VCaP (cell line): Measurements from ENCODE around the gene SLC43A1.

ENCODE experiments used
- H3K27ac ChIP-seq: fragments of 450-650 bp; 2 replicates; pipeline ENCODE4 v1.5.1; 2017
- TF ChIP-seq, protein P1 (sequence below): fragments of 450-650 bp; conservative IDR thresholded peaks from 2 replicates; pipeline ENCODE4 v1.5.1; 2017; ENCODE audit warnings: mild to moderate bottlenecking, moderate library complexity

The SLC43A1 gene

GRCh38 chr11:57497303-57498247 is 17.9 kb downstream of the SLC43A1 start:
- TF ChIP-seq, protein P1, sequence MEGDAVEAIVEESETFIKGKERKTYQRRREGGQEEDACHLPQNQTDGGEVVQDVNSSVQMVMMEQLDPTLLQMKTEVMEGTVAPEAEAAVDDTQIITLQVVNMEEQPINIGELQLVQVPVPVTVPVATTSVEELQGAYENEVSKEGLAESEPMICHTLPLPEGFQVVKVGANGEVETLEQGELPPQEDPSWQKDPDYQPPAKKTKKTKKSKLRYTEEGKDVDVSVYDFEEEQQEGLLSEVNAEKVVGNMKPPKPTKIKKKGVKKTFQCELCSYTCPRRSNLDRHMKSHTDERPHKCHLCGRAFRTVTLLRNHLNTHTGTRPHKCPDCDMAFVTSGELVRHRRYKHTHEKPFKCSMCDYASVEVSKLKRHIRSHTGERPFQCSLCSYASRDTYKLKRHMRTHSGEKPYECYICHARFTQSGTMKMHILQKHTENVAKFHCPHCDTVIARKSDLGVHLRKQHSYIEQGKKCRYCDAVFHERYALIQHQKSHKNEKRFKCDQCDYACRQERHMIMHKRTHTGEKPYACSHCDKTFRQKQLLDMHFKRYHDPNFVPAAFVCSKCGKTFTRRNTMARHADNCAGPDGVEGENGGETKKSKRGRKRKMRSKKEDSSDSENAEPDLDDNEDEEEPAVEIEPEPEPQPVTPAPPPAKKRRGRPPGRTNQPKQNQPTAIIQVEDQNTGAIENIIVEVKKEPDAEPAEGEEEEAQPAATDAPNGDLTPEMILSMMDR: no peak
- H3K27ac ChIP-seq: no peak overlapping the region; the same call in 1 of the 2 replicates

GRCh38 chr11:57496109-57496820 is 19.2 kb downstream of the SLC43A1 start:
- TF ChIP-seq, protein P1: no peak
- no peak overlapping the region for H3K27ac ChIP-seq

DNA sequence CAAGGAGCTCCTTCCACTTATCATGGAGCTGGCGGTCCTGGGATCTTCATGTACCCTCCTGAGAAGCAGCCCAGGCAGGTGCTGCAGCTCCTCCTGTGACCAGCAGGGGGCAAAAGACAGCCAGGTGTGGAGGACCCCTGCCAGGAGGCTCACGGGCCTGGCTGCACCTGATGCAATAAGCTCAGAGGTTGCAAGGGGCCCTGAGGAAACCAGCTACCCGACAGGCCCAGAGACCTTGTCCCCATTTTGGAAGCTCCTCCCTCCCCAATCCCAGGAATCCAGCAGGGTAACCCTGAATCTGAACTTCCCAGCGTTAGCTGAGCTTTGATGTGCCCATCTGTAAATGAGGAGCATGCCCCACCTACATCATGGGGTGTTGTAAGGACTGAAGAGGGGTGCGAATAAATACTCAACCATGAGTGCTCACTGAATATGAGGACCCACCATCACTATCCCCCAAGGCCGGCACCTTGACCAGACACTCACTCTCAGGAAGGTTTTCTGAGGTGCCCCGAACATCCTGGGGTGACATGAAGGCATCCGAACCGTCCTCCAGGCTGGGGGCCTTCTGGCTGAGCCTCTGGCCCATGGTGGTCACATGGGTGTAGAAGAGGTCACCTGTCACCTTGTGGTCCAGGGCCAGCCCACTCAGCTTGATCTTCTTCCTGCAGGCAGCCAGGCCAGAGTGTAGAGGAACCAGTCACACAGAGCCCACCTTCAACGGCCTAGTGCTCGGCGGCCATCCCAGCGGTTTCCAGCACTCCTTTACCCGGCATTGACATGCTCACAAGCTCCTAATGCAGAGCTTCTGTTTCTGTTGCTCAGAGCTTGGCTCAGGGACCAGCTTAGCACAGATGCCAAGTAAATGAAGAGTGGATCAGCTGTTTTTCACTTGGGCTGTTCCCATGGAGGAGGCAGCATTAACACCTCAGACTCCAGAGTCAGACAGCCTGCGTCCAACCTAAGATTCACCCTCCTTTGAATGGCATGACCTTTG is 21.7 kb downstream of the SLC43A1 start:
- peak overlapping the region; percentile 24; the same call in 1 of the 2 replicates for H3K27ac ChIP-seq
- TF ChIP-seq, protein P1: peak; percentile 95

DNA sequence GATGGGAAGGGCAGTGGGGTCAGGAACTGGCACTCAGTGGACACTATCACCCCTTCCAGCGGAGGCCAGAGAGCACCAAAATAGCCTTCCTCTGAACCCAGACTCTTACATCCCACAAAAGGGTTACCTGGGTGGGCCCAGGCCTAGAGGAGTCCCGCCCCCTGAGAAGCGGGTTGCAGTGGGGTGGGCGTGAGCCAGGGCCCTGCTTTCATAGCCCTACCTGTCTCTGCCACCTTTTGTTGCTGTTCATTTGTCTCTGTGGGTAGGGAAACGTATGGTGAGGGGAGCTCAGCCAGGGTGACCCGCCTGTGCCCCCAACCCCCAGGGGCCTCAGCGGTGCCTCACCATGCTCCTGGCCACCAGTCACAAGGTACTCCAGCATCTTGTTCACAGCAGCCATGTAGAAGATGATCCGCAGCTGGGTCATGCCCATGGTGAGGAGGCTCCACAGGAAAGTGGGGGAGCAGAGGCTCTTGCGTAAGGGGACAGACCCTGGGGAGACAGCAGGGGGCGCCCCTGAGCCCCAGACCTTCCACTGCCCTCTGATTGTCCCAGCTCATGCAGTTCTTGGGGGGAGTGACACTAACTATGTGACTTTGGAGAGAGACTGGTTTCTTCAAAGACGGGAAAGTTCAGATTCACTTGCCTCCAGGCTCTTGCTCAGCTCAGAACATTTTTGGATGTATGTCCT is 24.0 kb downstream of the SLC43A1 start:
- no peak overlapping the region for H3K27ac ChIP-seq
- TF ChIP-seq, protein P1: peak; percentile 65

DNA sequence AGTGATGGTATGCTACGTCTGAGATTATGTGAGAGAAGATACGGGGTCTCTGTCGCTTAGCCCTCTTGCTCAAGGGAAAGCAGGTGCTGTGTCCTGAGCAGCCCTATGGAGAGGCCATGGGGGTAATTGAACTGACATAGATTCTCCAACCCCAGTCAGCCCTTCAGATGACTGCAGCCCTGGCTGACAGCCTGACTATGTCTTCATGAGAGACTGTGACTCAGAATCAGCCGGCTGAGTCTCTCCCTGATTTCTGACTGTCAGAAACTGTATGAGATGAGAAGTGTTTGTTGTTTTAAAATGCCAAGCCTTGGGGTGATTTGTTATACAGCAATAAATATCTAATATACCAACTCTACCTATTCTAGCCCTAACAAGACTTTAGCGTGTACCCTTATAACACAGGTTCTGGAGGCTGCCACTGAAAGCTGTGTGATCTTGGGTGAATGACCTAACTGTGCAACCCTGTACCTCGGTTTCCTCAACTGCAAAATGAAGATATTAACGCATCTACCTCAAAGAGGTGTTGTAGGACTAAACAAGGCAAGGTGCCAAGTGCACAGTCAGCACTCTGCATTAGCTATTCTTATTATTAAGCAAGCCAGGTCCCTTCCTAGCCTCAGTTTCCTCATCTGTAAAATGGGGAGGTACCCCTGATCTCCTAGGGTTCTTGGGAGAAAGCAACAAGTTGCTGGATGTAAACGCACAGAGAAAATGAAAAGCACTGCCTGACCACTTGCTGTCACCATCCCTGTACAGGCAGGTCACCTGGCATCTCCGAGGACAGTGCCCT is 24.9 kb downstream of the SLC43A1 start:
- no peak overlapping the region for H3K27ac ChIP-seq
- TF ChIP-seq, protein P1: no peak
